ENCODE results near the gene FBXO22.
"Not testable (repeated sequence)": the region's sequence is repeated elsewhere in the genome, so short reads cannot be mapped to it uniquely, and the experiment has no call there.

The FBXO22 gene

GRCh38 chr15:75903331-75904239, at the start of gene FBXO22:
FBXO22 (plus strand) TSS chr15:75903878; CDS start chr15:75903964, 86 bp downstream.
- peak; percentile 96 for DNase-seq (ENCODE audit: low read depth)
- H3K4me3 ChIP-seq (ENCODE audit: low read depth, low read length): peak within 1 kb of the TSS; percentile 92
- peak; percentile 79 for TF ChIP-seq MYC (IDR thresholded peaks at IDR 0.05; ENCODE audit: low read depth, low read length)
- TF ChIP-seq MAX (IDR thresholded peaks at IDR 0.05; ENCODE audit: low read depth, low read length): peak; percentile 71; the same call in 1 of the 2 replicates
- TF ChIP-seq CTCF (IDR thresholded peaks at IDR 0.05; ENCODE audit: low read depth, low read length): no peak
- TF ChIP-seq POLR2A (IDR thresholded peaks at IDR 0.05; ENCODE audit: extremely low read depth, insufficient read length): peak; percentile 91

GRCh38 chr15:75857886-75858285, 45.8 kb upstream of the FBXO22 start:
- H3K4me3 ChIP-seq (ENCODE audit: low read depth, low read length): no peak overlapping the region
- DNase-seq (ENCODE audit: low read depth): no peak
- TF ChIP-seq MAX (IDR thresholded peaks at IDR 0.05; ENCODE audit: low read depth, low read length) (no peak), MYC (IDR thresholded peaks at IDR 0.05; ENCODE audit: low read depth, low read length) (no peak), POLR2A (IDR thresholded peaks at IDR 0.05; ENCODE audit: extremely low read depth, insufficient read length) (no peak), CTCF (IDR thresholded peaks at IDR 0.05; ENCODE audit: low read depth, low read length) (no peak)

- no peak for DNase-seq (ENCODE audit: low read depth)
- H3K4me3 ChIP-seq (ENCODE audit: low read depth, low read length): no peak overlapping the region
- no peak for TF ChIP-seq MAX (IDR thresholded peaks at IDR 0.05; ENCODE audit: low read depth, low read length)
- no peak for TF ChIP-seq CTCF (IDR thresholded peaks at IDR 0.05; ENCODE audit: low read depth, low read length)
- TF ChIP-seq MYC (IDR thresholded peaks at IDR 0.05; ENCODE audit: low read depth, low read length): no peak
- TF ChIP-seq POLR2A (IDR thresholded peaks at IDR 0.05; ENCODE audit: extremely low read depth, insufficient read length): no peak
Measured at GRCh38 chr15:75861750-75862402, 41.8 kb upstream of the FBXO22 start.

- TF ChIP-seq MAX (IDR thresholded peaks at IDR 0.05; ENCODE audit: low read depth, low read length) (no peak), POLR2A (IDR thresholded peaks at IDR 0.05; ENCODE audit: extremely low read depth, insufficient read length) (no peak), CTCF (IDR thresholded peaks at IDR 0.05; ENCODE audit: low read depth, low read length) (no peak), MYC (IDR thresholded peaks at IDR 0.05; ENCODE audit: low read depth, low read length) (no peak)
- no peak for DNase-seq (ENCODE audit: low read depth)
- H3K4me3 ChIP-seq (ENCODE audit: low read depth, low read length): no peak overlapping the region
Measured at GRCh38 chr15:75862796-75863195, 40.9 kb upstream of the FBXO22 start.

GRCh38 chr15:75864213-75865059, 39.2 kb upstream of the FBXO22 start:
- no peak for TF ChIP-seq CTCF (IDR thresholded peaks at IDR 0.05; ENCODE audit: low read depth, low read length)
- peak; percentile 68; the same call in 1 of the 2 replicates for TF ChIP-seq MYC (IDR thresholded peaks at IDR 0.05; ENCODE audit: low read depth, low read length)
- TF ChIP-seq MAX (IDR thresholded peaks at IDR 0.05; ENCODE audit: low read depth, low read length): peak; percentile 27; the same call in 1 of the 2 replicates
- no peak for TF ChIP-seq POLR2A (IDR thresholded peaks at IDR 0.05; ENCODE audit: extremely low read depth, insufficient read length)
- no peak for DNase-seq (ENCODE audit: low read depth)
- H3K4me3 ChIP-seq (ENCODE audit: low read depth, low read length): no peak overlapping the region

- DNase-seq (ENCODE audit: low read depth); H3K4me3 ChIP-seq (ENCODE audit: low read depth, low read length): not testable (repeated sequence)
Measured at GRCh38 chr15:75866045-75866444, 37.6 kb upstream of the FBXO22 start.

Data from NB4 (cell line).